Measurements from ENCODE around the gene DIP2A.
A peak's percentile ranks its signal among the peaks of the same experiment; 100 is the strongest.
"Not testable (repeated sequence)": the region's sequence is repeated elsewhere in the genome, so short reads cannot be mapped to it uniquely, and the experiment has no call there.

Gene DIP2A

GRCh38 chr21:46557919-46558392 is 99.3 kb downstream of the DIP2A start:
- DNase-seq = no peak

GRCh38 chr21:46559291-46559983 is 100.7 kb downstream of the DIP2A start:
- peak; percentile 59 for DNase-seq

GRCh38 chr21:46560568-46561444 is 102.1 kb downstream of the DIP2A start:
- no peak for DNase-seq

- DNase-seq = no peak
Measured at GRCh38 chr21:46561445-46562090, 102.9 kb downstream of the DIP2A start.

- no peak for DNase-seq
Measured at GRCh38 chr21:46562472-46562871, 103.8 kb downstream of the DIP2A start.

GRCh38 chr21:46562964-46563607 is 104.4 kb downstream of the DIP2A start:
- DNase-seq = no peak

- no peak for DNase-seq
Measured at GRCh38 chr21:46564391-46564790, 105.7 kb downstream of the DIP2A start.

- no peak for DNase-seq
Measured at GRCh38 chr21:46567348-46567747, 108.7 kb downstream of the DIP2A start.

- no peak for DNase-seq
Measured at GRCh38 chr21:46568562-46568961, 109.9 kb downstream of the DIP2A start.

- no peak for DNase-seq
Measured at GRCh38 chr21:46569081-46569480, 110.4 kb downstream of the DIP2A start.

GRCh38 chr21:46570119-46570518 is 111.4 kb downstream of the DIP2A start:
- no peak for DNase-seq

GRCh38 chr21:46570631-46571030 is 111.9 kb downstream of the DIP2A start:
- no peak for DNase-seq

- DNase-seq = no peak
Measured at GRCh38 chr21:46572850-46573249, 114.2 kb downstream of the DIP2A start.

GRCh38 chr21:46577786-46578185 is 119.1 kb downstream of the DIP2A start:
- not testable (repeated sequence) for DNase-seq

DNA sequence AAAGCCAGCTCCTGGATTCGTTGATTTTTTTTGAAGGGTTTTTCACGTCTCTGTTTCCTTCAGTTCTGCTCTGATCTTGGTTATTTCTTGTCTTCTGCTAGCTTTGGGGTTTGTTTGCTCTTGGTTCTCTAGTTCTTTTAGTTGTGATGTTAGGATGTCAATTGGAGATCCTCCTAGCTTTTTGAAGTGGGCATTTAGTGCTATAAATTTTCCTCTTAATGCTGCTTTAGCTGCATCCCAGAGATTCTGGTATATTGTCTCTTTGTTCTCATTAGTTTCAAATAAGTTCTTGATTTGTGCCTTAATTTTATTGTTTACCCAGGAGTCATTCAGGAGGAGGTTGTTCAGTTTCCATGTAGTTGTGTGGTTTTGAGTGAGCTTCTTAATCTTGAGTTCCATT is 120.7 kb downstream of the DIP2A start:
- not testable (repeated sequence) for DNase-seq

DNA sequence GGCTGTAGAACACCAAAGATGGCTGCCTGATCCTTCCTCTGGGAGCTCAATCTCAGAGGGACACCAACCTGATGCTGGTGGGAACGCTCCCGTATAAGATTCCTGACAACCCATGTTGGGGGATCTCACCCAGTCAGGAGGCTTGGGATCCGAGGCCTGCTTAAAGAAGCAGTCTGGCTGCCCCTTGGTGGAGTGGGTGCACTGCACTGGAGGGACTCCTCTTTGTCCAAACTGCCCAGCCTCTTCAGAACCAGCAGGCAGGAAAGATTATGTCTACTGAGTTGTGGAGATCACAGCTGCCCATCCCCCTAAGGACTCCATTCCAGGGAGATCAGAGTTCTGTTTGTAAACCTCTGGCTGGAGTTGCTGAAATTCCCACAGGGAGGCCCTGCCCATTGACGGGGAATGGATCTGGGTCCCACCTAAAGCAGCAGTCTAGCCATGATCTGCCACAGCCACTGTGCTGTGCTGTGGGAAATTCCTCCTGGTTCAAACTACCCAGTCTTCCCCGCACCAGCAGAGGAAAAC is 123.2 kb downstream of the DIP2A start:
- no peak for DNase-seq

DNA sequence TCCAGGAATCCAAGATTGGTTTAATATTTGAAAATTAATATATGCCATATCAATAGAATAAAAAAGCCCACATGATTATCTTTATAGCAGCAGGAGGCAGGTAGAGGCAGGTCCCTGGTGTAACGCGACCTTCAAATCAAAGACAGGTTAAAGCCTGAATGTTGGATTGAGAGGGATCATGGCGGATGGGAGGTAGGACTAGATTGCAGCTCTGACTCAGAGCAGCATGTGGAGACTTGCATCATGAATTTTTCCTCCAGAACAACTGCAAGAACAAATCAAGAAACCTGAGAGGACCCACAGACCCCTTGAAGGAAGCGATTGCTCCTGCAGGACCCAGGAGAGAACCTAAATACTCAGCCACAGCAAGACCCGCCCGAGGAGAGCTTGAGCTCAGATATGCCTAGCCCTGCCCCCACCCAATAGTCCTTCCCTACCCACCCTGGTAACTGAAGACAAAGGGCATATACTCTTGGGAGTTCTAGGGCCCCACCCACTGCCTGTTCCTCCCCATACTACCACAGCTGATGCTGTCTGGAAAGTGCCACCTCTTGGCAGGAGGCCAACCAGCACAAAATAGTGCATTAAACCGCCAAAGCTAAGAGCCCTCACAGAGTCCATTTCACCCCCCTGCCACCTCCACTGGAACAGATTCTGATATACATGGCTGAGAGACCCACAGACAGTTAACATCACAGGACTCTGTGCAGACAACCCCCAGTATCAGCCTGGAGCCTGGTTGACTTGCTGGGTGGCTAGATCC is 126.7 kb downstream of the DIP2A start:
- no peak for DNase-seq

DNA sequence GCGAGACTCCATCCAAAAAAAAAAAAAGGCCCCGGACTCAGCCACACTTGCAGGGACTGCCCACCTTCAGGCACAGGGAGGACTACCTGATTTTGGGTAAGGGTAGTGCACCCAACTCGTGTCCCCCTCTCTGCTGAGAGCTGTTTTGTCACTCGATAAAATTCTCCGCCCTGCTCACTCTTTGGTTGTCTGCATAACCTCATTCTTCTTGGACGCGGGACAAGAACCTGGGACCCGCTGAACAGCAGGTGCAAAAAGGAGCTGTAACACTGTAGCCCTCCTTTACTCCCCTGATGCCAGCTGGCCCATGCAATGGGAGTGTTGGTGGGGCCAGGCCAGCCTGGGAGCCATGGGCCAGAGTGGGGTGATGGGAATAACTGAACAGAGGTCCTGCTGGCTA is 135.6 kb downstream of the DIP2A start:
- DNase-seq = no peak

DNA sequence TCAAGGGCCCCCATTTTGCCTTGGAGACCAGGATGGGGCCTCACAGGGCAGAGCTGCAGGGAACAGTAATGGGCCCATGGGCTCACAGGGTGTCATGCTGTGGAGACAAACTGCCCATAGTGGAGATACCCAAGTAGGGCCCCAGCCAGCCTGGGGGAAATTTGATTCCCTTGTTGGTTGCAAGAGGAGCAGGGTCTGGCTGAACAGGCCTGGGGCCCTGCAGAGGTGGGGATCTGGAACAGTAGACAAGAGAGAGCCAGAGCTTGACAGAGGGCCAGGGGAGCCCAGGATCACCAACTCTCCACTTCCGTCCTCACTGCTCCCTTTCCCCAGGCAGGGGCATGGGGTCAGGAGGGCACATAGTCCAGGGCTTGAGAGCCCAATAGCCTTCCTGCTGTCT is 137.5 kb downstream of the DIP2A start:
- no peak for DNase-seq

GRCh38 chr21:46597031-46597430 is 138.3 kb downstream of the DIP2A start:
- no peak for DNase-seq

GRCh38 chr21:46597896-46598343 is 139.2 kb downstream of the DIP2A start:
- DNase-seq = no peak
